AG09309 (cell line): ENCODE results near the gene COL1A2.

Experiments used
- DNase-seq: peaks from one replicate; pipeline ENCODE4 v3.0.0-alpha.2; 2010; ENCODE audit warnings: low read depth
- H3K4me3 ChIP-seq: 2 replicates; pipeline ENCODE4 v1.5.1; 2011; ENCODE audit warnings: mild to moderate bottlenecking, low read depth, low read length, moderate library complexity; ENCODE audit not compliant: control insufficient read depth
- CTCF ChIP-seq: IDR thresholded peaks from 2 replicates; pipeline ENCODE4 v1.5.1; 2011; ENCODE audit warnings: mild to moderate bottlenecking, low read depth, low read length, inconsistent platforms; ENCODE audit not compliant: insufficient read depth, control insufficient read depth; ENCODE audit errors: missing control alignments

Gene COL1A2

GRCh38 chr7:94355454-94355853 lies 39.2 kb upstream of the COL1A2 start:
- H3K4me3 ChIP-seq, result no peak overlapping the region
- no peak for DNase-seq
- no peak for TF ChIP-seq CTCF

GRCh38 chr7:94357076-94357475 lies 37.6 kb upstream of the COL1A2 start:
- no peak overlapping the region for H3K4me3 ChIP-seq

GRCh38 chr7:94360926-94361325 lies 33.8 kb upstream of the COL1A2 start:
- no peak for DNase-seq
- no peak for TF ChIP-seq CTCF
- H3K4me3 ChIP-seq, result no peak overlapping the region

More at GRCh38 chr7:94357076-94357475, 37.6 kb upstream of the COL1A2 start:
- TF ChIP-seq CTCF, result no peak
- no peak for DNase-seq

- TF ChIP-seq CTCF, result no peak
- DNase-seq, result no peak
- no peak overlapping the region for H3K4me3 ChIP-seq
These were observed 32.4 kb upstream of the COL1A2 start for GRCh38 chr7:94362276-94362675.

GRCh38 chr7:94364816-94365215 lies 29.9 kb upstream of the COL1A2 start:
- no peak overlapping the region for H3K4me3 ChIP-seq
- TF ChIP-seq CTCF, result peak; percentile 9
- no peak for DNase-seq

- TF ChIP-seq CTCF, result no peak
- DNase-seq, result no peak
- H3K4me3 ChIP-seq, result no peak overlapping the region
These were observed 28.5 kb upstream of the COL1A2 start for GRCh38 chr7:94366163-94366562.

- H3K4me3 ChIP-seq, result no peak overlapping the region
- no peak for DNase-seq
- TF ChIP-seq CTCF, result no peak
These were observed 27.9 kb upstream of the COL1A2 start for GRCh38 chr7:94366832-94367231.
